ENCODE measurements around the gene PRKAR1B. TPM values are rescaled to one million over a fixed set of nuclear protein-coding genes. Genes with fewer than 3 reads are reported as not detected.
A peak's percentile ranks its signal among the peaks of the same experiment; 100 is the strongest.
"Not testable (repeated sequence)": the region's sequence is repeated elsewhere in the genome, so short reads cannot be mapped to it uniquely, and the experiment has no call there.

Gene PRKAR1B
- total and polyA plus RNA-seq, 7 donors: 9.5 to 26.6 (median 11.4) TPM

DNA sequence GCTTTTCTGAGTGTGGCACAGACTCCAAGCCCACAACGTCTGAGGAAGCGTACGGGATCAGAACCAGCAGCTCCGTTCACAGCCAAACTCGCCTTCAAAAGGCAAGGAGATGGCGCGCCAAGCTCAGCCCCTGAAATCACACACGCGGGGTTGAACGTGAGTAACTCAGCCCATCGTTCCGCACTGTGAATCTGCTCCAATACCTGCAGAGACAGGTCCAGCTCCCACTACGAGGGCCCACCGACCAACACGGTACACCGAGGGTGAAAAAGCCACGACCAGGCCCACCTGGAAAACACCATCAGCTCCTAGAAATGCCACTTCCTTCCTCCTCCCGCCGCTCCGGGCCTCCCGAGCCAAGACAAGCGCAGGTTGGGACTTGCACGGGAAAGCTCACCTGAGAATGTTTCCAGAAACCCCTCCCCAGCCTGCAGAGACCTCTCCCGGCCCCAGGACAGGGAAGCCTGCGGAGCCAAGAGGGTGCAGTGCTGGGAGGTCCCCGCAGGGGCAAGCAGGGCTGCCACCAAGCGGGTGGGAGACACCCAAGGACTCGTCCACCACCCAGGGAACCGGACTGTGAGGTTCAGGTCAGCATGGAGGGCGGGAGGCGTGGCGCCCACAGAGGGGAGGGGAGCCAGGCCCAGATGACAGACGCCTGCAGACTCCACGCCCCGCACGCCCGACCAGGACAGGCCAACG lies 113.5 kb downstream of the PRKAR1B start:
- TF ChIP-seq EP300 (IDR thresholded peaks at IDR 0.05) (no peak), POLR2AphosphoS5 (IDR thresholded peaks at IDR 0.05) (no peak), POLR2A (IDR thresholded peaks at IDR 0.05) (no peak)
- TF ChIP-seq, protein P1, sequence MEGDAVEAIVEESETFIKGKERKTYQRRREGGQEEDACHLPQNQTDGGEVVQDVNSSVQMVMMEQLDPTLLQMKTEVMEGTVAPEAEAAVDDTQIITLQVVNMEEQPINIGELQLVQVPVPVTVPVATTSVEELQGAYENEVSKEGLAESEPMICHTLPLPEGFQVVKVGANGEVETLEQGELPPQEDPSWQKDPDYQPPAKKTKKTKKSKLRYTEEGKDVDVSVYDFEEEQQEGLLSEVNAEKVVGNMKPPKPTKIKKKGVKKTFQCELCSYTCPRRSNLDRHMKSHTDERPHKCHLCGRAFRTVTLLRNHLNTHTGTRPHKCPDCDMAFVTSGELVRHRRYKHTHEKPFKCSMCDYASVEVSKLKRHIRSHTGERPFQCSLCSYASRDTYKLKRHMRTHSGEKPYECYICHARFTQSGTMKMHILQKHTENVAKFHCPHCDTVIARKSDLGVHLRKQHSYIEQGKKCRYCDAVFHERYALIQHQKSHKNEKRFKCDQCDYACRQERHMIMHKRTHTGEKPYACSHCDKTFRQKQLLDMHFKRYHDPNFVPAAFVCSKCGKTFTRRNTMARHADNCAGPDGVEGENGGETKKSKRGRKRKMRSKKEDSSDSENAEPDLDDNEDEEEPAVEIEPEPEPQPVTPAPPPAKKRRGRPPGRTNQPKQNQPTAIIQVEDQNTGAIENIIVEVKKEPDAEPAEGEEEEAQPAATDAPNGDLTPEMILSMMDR (IDR thresholded peaks at IDR 0.05): no peak
- peaks cover 0 to 14% (median 6%) of the 10 kb centered on the region in 4 donors for H3K4me1 ChIP-seq
- H3K36me3 ChIP-seq: no peaks in the 10 kb centered on the region
- intact Hi-C loops (cut with DNase I): no loop called here
- DNase-seq: no peak
- H3K27me3 ChIP-seq: no peaks in the 10 kb centered on the region
- H3K27ac ChIP-seq: no peak overlapping the region
- WGBS, 2 donors: 87 to 94% methylated on average over 38 of the region's 38 CpGs
- H3K4me3 ChIP-seq: no peak overlapping the region
- H3K9me3 ChIP-seq: no peaks in the 10 kb centered on the region

- H3K27me3 ChIP-seq; H3K9me3 ChIP-seq; DNase-seq; H3K4me3 ChIP-seq; H3K36me3 ChIP-seq; H3K27ac ChIP-seq; intact Hi-C loops (cut with DNase I): not testable (repeated sequence)
- 81 to 97% methylated on average over 7 of the region's 7 CpGs for WGBS, 2 donors
- H3K4me1 ChIP-seq: peaks cover 0 to 14% (median 6%) of the 10 kb centered on the region in 4 donors
Observed at GRCh38 chr7:611837-612236, 115.2 kb downstream of the PRKAR1B start.

DNA sequence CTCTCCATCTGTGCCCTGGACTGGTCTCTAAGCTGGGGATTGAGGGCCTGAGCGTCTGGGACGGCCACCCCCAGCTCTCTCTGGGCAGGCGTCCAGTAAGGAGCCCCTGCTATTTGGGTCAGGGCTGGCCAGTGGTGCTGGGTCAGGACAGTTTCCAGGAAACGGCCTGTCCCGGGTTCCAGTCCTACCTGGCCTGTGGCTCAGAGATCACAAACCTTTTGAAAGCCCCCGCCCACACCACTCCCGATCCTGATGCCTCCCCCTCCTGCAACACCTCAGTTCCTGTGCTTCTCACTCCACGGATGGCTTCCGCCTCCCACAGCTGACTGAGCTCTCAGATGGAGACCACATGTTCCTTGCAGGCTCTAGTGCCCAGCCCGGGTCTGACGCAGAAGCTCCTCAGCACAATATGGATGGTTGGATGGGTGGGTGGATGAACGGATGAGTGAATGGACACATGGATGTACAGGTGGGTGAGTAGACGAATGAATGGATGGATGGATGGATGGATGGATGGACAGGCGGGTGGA lies 115.7 kb downstream of the PRKAR1B start:
- WGBS, 2 donors: 76 to 93% methylated on average over 14 of the region's 14 CpGs
- DNase-seq: no peak
- peak overlapping the region; percentile 6 to 57 (median 39) for H3K27ac ChIP-seq
- no peaks in the 10 kb centered on the region for H3K27me3 ChIP-seq
- intact Hi-C loops (cut with DNase I): no loop called here
- H3K36me3 ChIP-seq: no peaks in the 10 kb centered on the region
- TF ChIP-seq POLR2A (IDR thresholded peaks at IDR 0.05): no peak
- no peak overlapping the region for H3K4me3 ChIP-seq
- H3K9me3 ChIP-seq: no peaks in the 10 kb centered on the region
- H3K4me1 ChIP-seq: peaks cover 0 to 14% (median 6%) of the 10 kb centered on the region in 4 donors

DNA sequence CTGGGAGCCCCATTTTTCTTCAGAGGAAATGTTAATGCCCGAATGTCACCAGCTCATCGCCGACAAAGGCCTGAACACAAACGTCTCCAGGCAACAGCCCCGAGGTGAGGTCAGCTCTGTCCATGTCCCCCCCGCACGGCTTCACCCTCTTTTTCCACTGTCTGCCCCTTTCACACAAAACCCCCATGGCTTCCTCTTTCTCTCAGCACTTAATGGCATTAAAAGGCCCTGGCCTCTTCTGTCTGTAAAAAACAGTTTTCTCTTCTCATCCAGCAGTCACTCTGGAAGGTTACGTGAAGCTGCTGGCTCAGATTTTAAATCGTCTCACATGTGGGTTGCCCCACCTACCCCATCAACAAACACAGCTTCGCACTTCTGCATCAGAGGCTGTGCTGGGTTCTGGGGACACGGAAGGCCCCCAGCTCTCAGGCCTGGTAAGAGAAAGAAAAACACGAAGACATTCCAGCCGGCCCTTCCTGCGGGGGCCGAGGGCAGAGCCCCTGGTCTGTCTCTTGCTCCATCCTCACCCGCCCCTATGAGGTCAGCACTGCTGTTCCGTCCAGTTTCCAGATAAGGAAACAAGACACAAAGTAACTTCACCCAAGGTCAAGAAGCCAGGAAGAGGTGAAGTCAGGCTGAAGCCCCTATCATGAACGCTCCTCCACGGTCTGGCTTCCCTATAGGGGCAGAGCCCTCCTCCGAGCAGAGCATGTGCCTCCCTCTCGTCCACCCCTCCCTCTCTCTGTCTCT lies 116.4 kb downstream of the PRKAR1B start:
- Histone ChIP-seq H3K27me3 (no peaks in the 10 kb centered on the region), H3K27ac (peak overlapping the region; percentile 26 to 57 (median 43)), H3K36me3 (no peaks in the 10 kb centered on the region), H3K9me3 (no peaks in the 10 kb centered on the region), H3K4me3 (no peak overlapping the region), H3K4me1 (peaks cover 0 to 14% (median 6%) of the 10 kb centered on the region in 4 donors)
- 62 to 81% methylated on average over 21 of the region's 21 CpGs for WGBS, 2 donors
- DNase-seq: no peak
- intact Hi-C loops (cut with DNase I): no loop called here
- TF ChIP-seq POLR2A (IDR thresholded peaks at IDR 0.05) (no peak), EP300 (IDR thresholded peaks at IDR 0.05) (no peak), POLR2AphosphoS5 (IDR thresholded peaks at IDR 0.05) (peak in 3 of 4 donors; percentile 17 to 27 (median 23))
- TF ChIP-seq, protein P1 (IDR thresholded peaks at IDR 0.05): no peak

DNA sequence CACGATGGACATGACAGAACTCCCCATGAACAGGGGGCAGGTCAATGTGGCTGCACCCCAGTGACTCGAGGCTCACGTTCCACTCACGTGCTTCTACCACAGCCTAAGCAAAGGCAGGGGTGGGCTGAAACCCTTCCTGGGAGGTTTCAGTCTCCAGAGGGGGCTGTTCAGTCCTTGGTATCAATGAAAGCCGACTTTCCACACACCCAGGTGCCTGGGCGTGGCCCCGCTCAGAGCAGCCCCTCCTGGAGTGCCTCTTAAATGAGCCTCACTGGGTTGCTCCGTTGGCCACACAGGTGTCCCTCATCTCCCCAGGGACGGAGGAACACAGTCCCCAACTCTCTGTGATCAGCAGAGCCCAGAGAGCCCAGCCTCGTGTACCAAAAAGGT lies 116.9 kb downstream of the PRKAR1B start:
- no peak for TF ChIP-seq POLR2AphosphoS5 (IDR thresholded peaks at IDR 0.05)
- TF ChIP-seq, protein P1 (IDR thresholded peaks at IDR 0.05): no peak
- TF ChIP-seq POLR2A (IDR thresholded peaks at IDR 0.05): no peak
- TF ChIP-seq EP300 (IDR thresholded peaks at IDR 0.05): no peak
- no peaks in the 10 kb centered on the region for H3K9me3 ChIP-seq
- H3K36me3 ChIP-seq: peaks cover 0 to 2% (median 0%) of the 10 kb centered on the region in 4 donors
- WGBS, 2 donors: 73 to 81% methylated on average over 10 of the region's 10 CpGs
- H3K27ac ChIP-seq: peak overlapping the region; percentile 26 to 57 (median 43)
- intact Hi-C loops (cut with DNase I): no loop called here
- no peak overlapping the region for H3K4me3 ChIP-seq
- DNase-seq: no peak
- peaks cover 0 to 14% (median 6%) of the 10 kb centered on the region in 4 donors for H3K4me1 ChIP-seq
- H3K27me3 ChIP-seq: no peaks in the 10 kb centered on the region

Measured in sigmoid colon (tissue), 7 donors.